ENCODE data around the gene KIZ.
A peak's percentile ranks its signal among the peaks of the same experiment; 100 is the strongest.

Gene KIZ

DNA sequence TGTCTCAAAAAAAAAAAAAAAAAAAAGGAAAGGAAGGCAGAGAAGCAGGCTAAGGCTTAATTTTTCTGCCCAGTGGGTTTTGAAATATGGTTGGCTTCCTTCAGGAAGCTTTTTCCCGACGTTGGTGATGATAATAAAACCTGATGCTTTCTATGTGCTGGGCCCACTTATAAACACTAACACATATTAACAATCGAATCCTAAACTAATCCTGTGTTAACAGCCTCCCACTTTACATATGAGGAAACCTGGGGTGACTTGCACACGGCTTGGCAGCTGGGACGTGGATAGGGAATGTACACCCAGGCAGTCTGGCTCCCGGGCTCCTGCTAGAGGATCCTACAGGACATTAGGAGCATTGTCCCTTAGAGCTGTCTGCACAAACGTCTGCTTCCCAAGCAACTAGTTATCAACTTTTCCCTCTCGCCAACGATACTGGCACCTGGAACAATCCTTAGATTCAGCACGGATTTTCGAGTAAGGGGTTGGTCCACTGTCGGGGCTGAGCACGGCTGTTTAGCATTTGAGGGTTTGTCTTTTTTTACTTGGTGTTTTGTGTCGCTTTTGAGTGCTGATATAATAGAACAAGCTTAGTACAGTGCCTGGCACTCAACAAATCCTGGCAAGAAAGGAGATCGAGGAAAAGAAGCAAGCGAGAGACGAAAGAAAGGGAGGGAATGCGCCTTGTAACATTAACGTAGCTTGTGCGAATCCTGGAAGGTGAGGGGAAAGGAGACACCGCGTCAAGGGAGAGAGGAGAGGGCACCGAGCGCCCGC is 622 bp upstream of the KIZ start:
- Histone ChIP-seq H3K36me3 (ENCODE audit: control insufficient read depth in 2 of 2, insufficient read depth in 2 of 2, low read length in 2 of 2) (peaks cover 0 to 4% of the 10 kb centered on the region in 2 donors), H3K27ac (ENCODE audit: low read length) (peak overlapping the region; percentile 46), H3K4me3 (ENCODE audit: low read length in 2 of 2) (peak overlapping the region; percentile 83 to 98), H3K9ac (ENCODE audit: low read length in 2 of 2) (peak overlapping the region; percentile 69 to 76), H3K27me3 (ENCODE audit: control insufficient read depth in 1 of 2, insufficient read depth in 2 of 2, low read length in 2 of 2) (no peaks in the 10 kb centered on the region), H3K4me1 (ENCODE audit: control insufficient read depth, insufficient read depth, low read length) (peaks cover 4% of the 10 kb centered on the region), H3K9me3 (ENCODE audit: control insufficient read depth in 2 of 2, low read length in 2 of 2) (no peaks in the 10 kb centered on the region)

- Histone ChIP-seq H3K9me3 (ENCODE audit: control insufficient read depth in 2 of 2, low read length in 2 of 2) (no peaks in the 10 kb centered on the region), H3K4me1 (ENCODE audit: control insufficient read depth, insufficient read depth, low read length) (peaks cover 4% of the 10 kb centered on the region), H3K9ac (ENCODE audit: low read length in 2 of 2) (peak overlapping the region; percentile 76 to 90), H3K4me3 (ENCODE audit: low read length in 2 of 2) (peak overlapping the region; percentile 71 to 83), H3K27ac (ENCODE audit: low read length) (peak overlapping the region; percentile 58), H3K27me3 (ENCODE audit: control insufficient read depth in 1 of 2, insufficient read depth in 2 of 2, low read length in 2 of 2) (no peaks in the 10 kb centered on the region), H3K36me3 (ENCODE audit: control insufficient read depth in 2 of 2, insufficient read depth in 2 of 2, low read length in 2 of 2) (peaks cover 0 to 5% of the 10 kb centered on the region in 2 donors)
Observed at GRCh38 chr20:21126581-21126870, 644 bp downstream of the KIZ start.

DNA sequence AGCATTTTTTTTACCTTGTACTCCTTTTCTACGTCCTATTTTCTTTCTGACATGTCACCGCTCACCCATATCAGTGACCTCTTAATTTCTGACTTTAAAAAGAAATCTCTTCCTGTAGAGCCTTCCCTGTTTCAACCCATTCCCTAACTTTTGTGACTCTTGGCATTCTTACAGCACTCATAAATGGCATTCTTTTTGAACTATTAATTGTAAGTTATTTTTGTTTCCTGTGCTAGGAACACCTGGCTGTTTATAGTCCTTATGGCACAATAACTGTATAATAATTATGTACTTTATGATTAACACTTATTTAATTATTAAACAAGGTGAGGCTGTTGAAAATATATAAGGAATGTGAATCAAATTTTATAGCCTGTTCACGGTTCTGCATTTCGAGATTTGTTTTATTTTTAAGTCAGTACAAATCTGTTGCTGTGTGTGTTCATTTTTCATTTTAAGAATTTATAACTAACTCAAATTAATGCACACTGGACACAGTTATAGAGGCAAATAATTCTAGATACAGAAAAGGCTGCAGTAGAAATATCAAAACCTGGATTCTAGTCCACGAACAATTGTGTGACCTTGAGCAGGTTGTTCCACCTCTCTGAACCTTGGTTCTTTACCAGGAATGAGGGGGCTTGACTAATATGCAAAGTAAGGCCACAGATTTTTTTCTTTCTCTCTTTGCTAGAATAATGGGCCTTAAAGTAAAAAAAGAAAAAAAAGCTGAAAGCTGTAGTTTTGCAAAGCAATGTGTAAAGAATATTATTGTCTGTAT is 1.5 kb downstream of the KIZ start:
- Histone ChIP-seq H3K4me3 (ENCODE audit: low read length in 2 of 2) (no peak overlapping the region), H3K27me3 (ENCODE audit: control insufficient read depth in 1 of 2, insufficient read depth in 2 of 2, low read length in 2 of 2) (no peaks in the 10 kb centered on the region), H3K36me3 (ENCODE audit: control insufficient read depth in 2 of 2, insufficient read depth in 2 of 2, low read length in 2 of 2) (peaks cover 0 to 7% of the 10 kb centered on the region in 2 donors), H3K9ac (ENCODE audit: low read length in 2 of 2) (peak overlapping the region in 1 of 2 donors; percentile 90), H3K27ac (ENCODE audit: low read length) (no peak overlapping the region), H3K4me1 (ENCODE audit: control insufficient read depth, insufficient read depth, low read length) (peaks cover 4% of the 10 kb centered on the region), H3K9me3 (ENCODE audit: control insufficient read depth in 2 of 2, low read length in 2 of 2) (no peaks in the 10 kb centered on the region)

- H3K9me3 ChIP-seq (ENCODE audit: control insufficient read depth in 2 of 2, low read length in 2 of 2) = no peaks in the 10 kb centered on the region
- peaks cover 0 to 7% of the 10 kb centered on the region in 2 donors for H3K36me3 ChIP-seq (ENCODE audit: control insufficient read depth in 2 of 2, insufficient read depth in 2 of 2, low read length in 2 of 2)
- no peak overlapping the region for H3K4me3 ChIP-seq (ENCODE audit: low read length in 2 of 2)
- H3K27ac ChIP-seq (ENCODE audit: low read length) = no peak overlapping the region
- peaks cover 4% of the 10 kb centered on the region for H3K4me1 ChIP-seq (ENCODE audit: control insufficient read depth, insufficient read depth, low read length)
- no peak overlapping the region for H3K9ac ChIP-seq (ENCODE audit: low read length in 2 of 2)
- no peaks in the 10 kb centered on the region for H3K27me3 ChIP-seq (ENCODE audit: control insufficient read depth in 1 of 2, insufficient read depth in 2 of 2, low read length in 2 of 2)
Observed at GRCh38 chr20:21129861-21130260, 4.0 kb downstream of the KIZ start.

DNA sequence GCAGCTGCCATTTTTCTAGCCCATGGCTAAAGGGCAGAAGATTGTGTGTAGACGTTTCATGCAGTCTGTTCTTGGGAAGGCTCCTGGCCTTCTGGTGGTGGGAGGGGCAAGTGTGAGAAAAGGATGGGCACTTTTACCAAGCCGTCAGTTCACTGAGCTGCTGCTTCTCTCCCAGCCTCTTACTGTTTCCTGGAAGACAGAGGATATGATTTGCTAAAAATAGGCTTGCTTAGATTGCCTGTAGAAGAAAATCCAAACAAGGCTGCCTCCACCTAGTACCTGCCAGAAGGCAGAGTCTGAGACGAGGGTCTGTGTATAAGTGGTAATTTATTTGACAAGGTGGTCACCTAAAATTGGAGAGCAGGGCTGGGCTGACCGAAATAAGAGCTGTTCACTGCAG is 7.5 kb downstream of the KIZ start:
- Histone ChIP-seq H3K27ac (ENCODE audit: low read length) (no peak overlapping the region), H3K27me3 (ENCODE audit: control insufficient read depth in 1 of 2, insufficient read depth in 2 of 2, low read length in 2 of 2) (no peaks in the 10 kb centered on the region), H3K9me3 (ENCODE audit: control insufficient read depth in 2 of 2, low read length in 2 of 2) (no peaks in the 10 kb centered on the region), H3K4me3 (ENCODE audit: low read length in 2 of 2) (no peak overlapping the region), H3K9ac (ENCODE audit: low read length in 2 of 2) (no peak overlapping the region), H3K36me3 (ENCODE audit: control insufficient read depth in 2 of 2, insufficient read depth in 2 of 2, low read length in 2 of 2) (peaks cover 3 to 10% of the 10 kb centered on the region in 2 donors), H3K4me1 (ENCODE audit: control insufficient read depth, insufficient read depth, low read length) (no peaks in the 10 kb centered on the region)

DNA sequence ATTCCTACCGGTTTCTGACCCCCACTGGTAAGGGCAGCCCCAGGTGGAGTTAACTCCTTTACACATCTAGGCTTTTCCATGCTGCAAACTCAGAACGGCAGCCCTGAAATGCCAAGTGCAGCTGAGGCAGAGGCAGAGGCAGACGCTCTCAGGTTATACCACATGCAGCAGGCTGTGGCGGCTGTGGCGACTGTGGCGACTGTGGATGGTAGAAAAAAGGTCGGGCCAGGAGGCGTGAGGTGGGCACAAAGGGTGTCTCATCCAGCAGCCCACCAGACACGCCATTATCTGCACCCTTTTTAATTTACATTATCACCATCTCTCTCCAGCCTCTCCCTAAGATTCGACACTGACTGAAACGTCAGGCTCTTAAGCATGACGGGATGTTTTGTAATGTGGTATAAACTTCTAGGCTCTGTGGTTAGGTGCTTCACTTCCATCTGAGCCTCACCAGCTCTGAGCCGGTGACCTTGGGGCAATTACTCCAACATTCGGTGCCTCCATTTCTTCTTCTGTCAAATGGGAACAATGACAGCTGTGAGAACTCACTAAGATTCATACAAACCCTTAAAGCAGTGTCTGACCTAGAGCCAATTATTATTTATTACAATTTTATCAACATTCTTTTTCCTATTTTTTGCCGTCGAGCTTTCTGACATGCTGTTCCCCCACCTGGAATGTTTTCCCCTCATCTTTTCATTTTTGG is 8.2 kb downstream of the KIZ start:
- Histone ChIP-seq H3K4me1 (ENCODE audit: control insufficient read depth, insufficient read depth, low read length) (no peaks in the 10 kb centered on the region), H3K27me3 (ENCODE audit: control insufficient read depth in 1 of 2, insufficient read depth in 2 of 2, low read length in 2 of 2) (no peaks in the 10 kb centered on the region), H3K9ac (ENCODE audit: low read length in 2 of 2) (no peak overlapping the region), H3K4me3 (ENCODE audit: low read length in 2 of 2) (no peak overlapping the region), H3K27ac (ENCODE audit: low read length) (no peak overlapping the region), H3K36me3 (ENCODE audit: control insufficient read depth in 2 of 2, insufficient read depth in 2 of 2, low read length in 2 of 2) (peaks cover 3 to 10% of the 10 kb centered on the region in 2 donors), H3K9me3 (ENCODE audit: control insufficient read depth in 2 of 2, low read length in 2 of 2) (no peaks in the 10 kb centered on the region)

GRCh38 chr20:21134883-21135493 is 9.1 kb downstream of the KIZ start:
- H3K4me1 ChIP-seq (ENCODE audit: control insufficient read depth, insufficient read depth, low read length) = no peaks in the 10 kb centered on the region
- H3K9ac ChIP-seq (ENCODE audit: low read length in 2 of 2) = no peak overlapping the region
- peaks cover 3 to 10% of the 10 kb centered on the region in 2 donors for H3K36me3 ChIP-seq (ENCODE audit: control insufficient read depth in 2 of 2, insufficient read depth in 2 of 2, low read length in 2 of 2)
- H3K27me3 ChIP-seq (ENCODE audit: control insufficient read depth in 1 of 2, insufficient read depth in 2 of 2, low read length in 2 of 2) = no peaks in the 10 kb centered on the region
- H3K27ac ChIP-seq (ENCODE audit: low read length) = no peak overlapping the region
- H3K4me3 ChIP-seq (ENCODE audit: low read length in 2 of 2) = no peak overlapping the region
- no peaks in the 10 kb centered on the region for H3K9me3 ChIP-seq (ENCODE audit: control insufficient read depth in 2 of 2, low read length in 2 of 2)

DNA sequence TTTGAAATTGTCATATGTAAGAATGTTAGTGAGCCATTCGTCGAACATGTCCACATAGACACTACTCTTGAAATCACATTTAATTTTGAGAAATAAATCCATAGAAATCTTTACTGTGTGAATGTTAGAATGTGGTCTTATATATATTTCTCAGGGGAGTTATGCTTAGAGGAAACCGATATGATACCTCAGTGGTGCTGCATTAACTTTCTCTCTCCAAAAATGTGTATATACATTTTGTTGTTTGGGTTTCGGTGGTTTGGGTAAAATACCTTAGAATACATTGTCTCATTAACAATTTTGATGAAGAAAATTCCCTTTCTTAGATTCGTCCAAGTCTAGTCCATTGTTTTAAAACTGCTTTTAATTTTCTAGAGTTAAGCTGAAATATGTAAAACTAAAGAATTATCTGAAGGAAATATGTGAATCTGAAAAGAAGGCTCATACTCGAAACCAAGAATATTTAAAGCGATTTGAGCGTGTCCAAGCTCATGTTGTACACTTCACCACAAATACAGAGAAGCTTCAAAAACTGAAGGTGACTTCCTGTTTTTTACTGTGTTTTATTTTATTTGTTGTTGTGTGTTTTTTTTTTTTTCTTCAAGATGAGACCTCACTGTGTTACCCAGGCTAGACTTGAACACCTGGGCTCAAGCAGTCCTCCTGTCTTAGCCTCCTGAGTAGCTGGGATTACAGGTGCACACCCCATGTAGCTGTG is 10.3 kb downstream of the KIZ start:
- Histone ChIP-seq H3K36me3 (ENCODE audit: control insufficient read depth in 2 of 2, insufficient read depth in 2 of 2, low read length in 2 of 2) (peaks cover 3 to 13% of the 10 kb centered on the region in 2 donors), H3K9me3 (ENCODE audit: control insufficient read depth in 2 of 2, low read length in 2 of 2) (no peaks in the 10 kb centered on the region), H3K9ac (ENCODE audit: low read length in 2 of 2) (no peak overlapping the region), H3K27me3 (ENCODE audit: control insufficient read depth in 1 of 2, insufficient read depth in 2 of 2, low read length in 2 of 2) (no peaks in the 10 kb centered on the region), H3K4me3 (ENCODE audit: low read length in 2 of 2) (no peak overlapping the region), H3K27ac (ENCODE audit: low read length) (no peak overlapping the region), H3K4me1 (ENCODE audit: control insufficient read depth, insufficient read depth, low read length) (no peaks in the 10 kb centered on the region)

DNA sequence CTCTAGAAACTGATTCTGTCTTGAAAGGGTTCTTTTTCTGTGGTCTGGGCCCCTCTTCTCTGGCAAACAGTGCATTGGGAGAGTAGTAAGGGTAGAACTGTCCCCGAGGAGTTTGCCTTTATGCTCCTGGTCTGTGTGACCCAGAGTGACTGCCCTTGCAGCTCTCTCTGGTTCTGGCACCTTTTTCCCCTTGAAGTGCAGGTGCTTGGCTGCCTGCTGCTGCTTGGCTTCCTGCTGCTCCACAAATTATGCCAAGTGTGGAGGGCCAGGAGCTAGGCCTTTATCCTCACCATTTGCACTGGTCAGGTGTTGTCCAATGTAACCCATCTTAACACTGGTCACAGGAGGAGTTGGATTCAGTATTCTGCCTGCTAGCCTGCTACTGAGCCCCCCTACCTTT is 11.2 kb downstream of the KIZ start:
- H3K4me1 ChIP-seq (ENCODE audit: control insufficient read depth, insufficient read depth, low read length) = no peaks in the 10 kb centered on the region
- H3K9ac ChIP-seq (ENCODE audit: low read length in 2 of 2) = no peak overlapping the region
- H3K4me3 ChIP-seq (ENCODE audit: low read length in 2 of 2) = no peak overlapping the region
- H3K27ac ChIP-seq (ENCODE audit: low read length) = no peak overlapping the region
- H3K9me3 ChIP-seq (ENCODE audit: control insufficient read depth in 2 of 2, low read length in 2 of 2) = no peaks in the 10 kb centered on the region
- peaks cover 3 to 11% of the 10 kb centered on the region in 2 donors for H3K36me3 ChIP-seq (ENCODE audit: control insufficient read depth in 2 of 2, insufficient read depth in 2 of 2, low read length in 2 of 2)
- H3K27me3 ChIP-seq (ENCODE audit: control insufficient read depth in 1 of 2, insufficient read depth in 2 of 2, low read length in 2 of 2) = no peaks in the 10 kb centered on the region
